PC-3 (cell line): ENCODE results near the gene GPC3. TPM values are rescaled to one million over a fixed set of nuclear protein-coding genes. Genes with fewer than 3 reads are reported as not detected.

ENCODE experiments used
- ATAC-seq: fragments of 200-7000 bp; cut with Tn5 transposase; 2 replicates; pipeline ENCODE4 v1.9.1; 2020; ENCODE audit warnings: mild to moderate bottlenecking, moderate library complexity
- BruUV-seq: library from RNA; stranded (reverse); fragments of 400-500 nt; replicated peaks from 2 replicates; lab custom pipeline; 2021; lab: Mats Ljungman, UMichigan
- CTCF ChIA-PET: fragments of 300-600 bp; sonication (Branson Sonifier 250); formaldehyde crosslinking; loops from one replicate; lab custom pipeline; 2022; ENCODE audit warnings: antibody characterized with exemption; lab: Charles Lee
- POLR2A ChIA-PET: fragments of 300-600 bp; sonication (Branson Sonifier 250); formaldehyde crosslinking; loops from one replicate; lab custom pipeline; 2022; ENCODE audit warnings: antibody characterized with exemption; ENCODE audit not compliant: unreplicated experiment; lab: Charles Lee
- DNase-seq: peaks from one replicate; pipeline ENCODE4 v3.0.0-alpha.2; 2015
- H2AFZ ChIP-seq: fragments of 300-600 bp; sonication (generic); 2 replicates; pipeline ENCODE4 v1.6.0; 2016; ENCODE audit warnings: antibody characterized with exemption, low read length
- H3F3A ChIP-seq: fragments of 300-600 bp; sonication (generic); one replicate; pipeline ENCODE4 v1.6.0; 2017; ENCODE audit warnings: antibody characterized with exemption, low read length, control low read depth, mild to moderate bottlenecking; ENCODE audit not compliant: unreplicated experiment
- H3K27ac ChIP-seq: fragments of 300-600 bp; sonication (generic); 2 replicates; pipeline ENCODE4 v1.5.1; 2016; ENCODE audit warnings: mild to moderate bottlenecking, low read length
- H3K27me3 ChIP-seq: fragments of 300-600 bp; sonication (generic); 2 replicates; pipeline ENCODE4 v1.6.1; 2016; ENCODE audit warnings: low read length, mixed read lengths
- H3K36me3 ChIP-seq: fragments of 300-600 bp; sonication (generic); 2 replicates; pipeline ENCODE4 v1.6.1; 2016; ENCODE audit warnings: low read depth, mixed run types, low read length, mixed read lengths
- H3K4me1 ChIP-seq: fragments of 300-600 bp; sonication (generic); 2 replicates; pipeline ENCODE4 v1.5.1; 2016; ENCODE audit warnings: low read length; ENCODE audit not compliant: insufficient read depth
- H3K4me2 ChIP-seq: fragments of 300-600 bp; sonication (generic); 2 replicates; pipeline ENCODE4 v1.6.0; 2016; ENCODE audit warnings: low read length
- H3K4me3 ChIP-seq: fragments of 300-600 bp; sonication (generic); 2 replicates; pipeline ENCODE4 v1.5.1; 2016; ENCODE audit warnings: mild to moderate bottlenecking, low read length, mixed read lengths
- H3K79me2 ChIP-seq: fragments of 300-600 bp; sonication (generic); 2 replicates; pipeline ENCODE4 v1.6.1; 2017; ENCODE audit warnings: low read length, mixed read lengths
- H3K9ac ChIP-seq: fragments of 300-600 bp; sonication (generic); 2 replicates; pipeline ENCODE4 v1.6.0; 2016; ENCODE audit warnings: mild to moderate bottlenecking, low read length
- H3K9me2 ChIP-seq: fragments of 300-600 bp; sonication (generic); replicated peaks from 2 replicates; pipeline ENCODE4 v1.6.1; 2016; ENCODE audit warnings: mixed run types, low read length, mixed read lengths
- H3K9me3 ChIP-seq: fragments of 300-600 bp; sonication (generic); 2 replicates; pipeline ENCODE4 v1.6.1; 2016; ENCODE audit warnings: low read length, mixed read lengths
- H4K20me1 ChIP-seq: fragments of 300-600 bp; sonication (generic); 2 replicates; pipeline ENCODE4 v1.6.1; 2016; ENCODE audit warnings: low read length, mixed read lengths
- CTCF ChIP-seq: fragments of 300-600 bp; sonication (generic); conservative IDR thresholded peaks from 2 replicates; pipeline ENCODE4 v1.5.1; 2017; ENCODE audit warnings: antibody characterized with exemption, low read depth, mild to moderate bottlenecking, low read length
- EZH2 ChIP-seq: fragments of 300-600 bp; sonication (generic); IDR thresholded peaks from one replicate; pipeline ENCODE4 v1.6.1; 2017; ENCODE audit warnings: antibody characterized with exemption, mild to moderate bottlenecking, low read length; ENCODE audit not compliant: unreplicated experiment
- EZH2phosphoT487 ChIP-seq: fragments of 300-600 bp; sonication (generic); IDR thresholded peaks from 2 replicates; pipeline ENCODE4 v1.6.1; 2018; ENCODE audit warnings: mild to moderate bottlenecking, antibody characterized with exemption, low read length, borderline replicate concordance
- intact Hi-C: fragments of 100-400 bp; cut with micrococcal nuclease; formaldehyde crosslinking; loops from 2 replicates; pipeline ENCODE4 v1.9.0; 2023
- total RNA-seq: library from RNA; depleted of rRNA; stranded (reverse); fragments of >200 nt; gene quantifications from 2 replicates; pipeline ENCODE4 v1.2.3, GENCODE V29; 2014

The GPC3 gene
- total RNA-seq, 1 experiment from 2014 or later, result not detected

- Histone ChIP-seq H4K20me1 (no peaks in the 10 kb centered on the region), H3K9ac (no peak overlapping the region), H3K79me2 (no peaks in the 10 kb centered on the region), H3F3A (no peaks in the 10 kb centered on the region), H3K4me3 (no peak overlapping the region), H3K4me2 (no peak overlapping the region), H3K27me3 (no peaks in the 10 kb centered on the region), H2AFZ (no peak overlapping the region), H3K27ac (no peak overlapping the region), H3K4me1 (peaks cover 8% of the 10 kb centered on the region), H3K9me3 (no peaks in the 10 kb centered on the region), H3K36me3 (no peaks in the 10 kb centered on the region), H3K9me2 (no peaks in the 10 kb centered on the region)
- intact Hi-C loops, result no loop called here
- POLR2A ChIA-PET, result no interaction called here
- CTCF ChIA-PET, result no interaction called here
- no peak for DNase-seq
- no peak for TF ChIP-seq EZH2phosphoT487
- TF ChIP-seq EZH2, result no peak
- no peak for TF ChIP-seq CTCF
- BruUV-seq, result no TSS peak
- ATAC-seq, result no peak
Measured at GRCh38 chrX:133681897-133682296, 303.5 kb downstream of the GPC3 start.

GRCh38 chrX:133681421-133681820, 304.0 kb downstream of the GPC3 start:
- ChIA-PET CTCF (no interaction called here), POLR2A (no interaction called here)
- Histone ChIP-seq H3K27me3 (no peaks in the 10 kb centered on the region), H3K79me2 (no peaks in the 10 kb centered on the region), H3K27ac (no peak overlapping the region), H3K9me2 (no peaks in the 10 kb centered on the region), H3K4me3 (no peak overlapping the region), H2AFZ (no peak overlapping the region), H3K9me3 (no peaks in the 10 kb centered on the region), H3F3A (no peaks in the 10 kb centered on the region), H3K4me1 (peaks cover 12% of the 10 kb centered on the region), H3K4me2 (no peak overlapping the region), H4K20me1 (no peaks in the 10 kb centered on the region), H3K9ac (no peak overlapping the region), H3K36me3 (no peaks in the 10 kb centered on the region)
- ATAC-seq (no peak), DNase-seq (no peak)
- intact Hi-C loops, result no loop called here
- no TSS peak for BruUV-seq
- TF ChIP-seq CTCF (no peak), EZH2 (no peak), EZH2phosphoT487 (no peak)

DNA sequence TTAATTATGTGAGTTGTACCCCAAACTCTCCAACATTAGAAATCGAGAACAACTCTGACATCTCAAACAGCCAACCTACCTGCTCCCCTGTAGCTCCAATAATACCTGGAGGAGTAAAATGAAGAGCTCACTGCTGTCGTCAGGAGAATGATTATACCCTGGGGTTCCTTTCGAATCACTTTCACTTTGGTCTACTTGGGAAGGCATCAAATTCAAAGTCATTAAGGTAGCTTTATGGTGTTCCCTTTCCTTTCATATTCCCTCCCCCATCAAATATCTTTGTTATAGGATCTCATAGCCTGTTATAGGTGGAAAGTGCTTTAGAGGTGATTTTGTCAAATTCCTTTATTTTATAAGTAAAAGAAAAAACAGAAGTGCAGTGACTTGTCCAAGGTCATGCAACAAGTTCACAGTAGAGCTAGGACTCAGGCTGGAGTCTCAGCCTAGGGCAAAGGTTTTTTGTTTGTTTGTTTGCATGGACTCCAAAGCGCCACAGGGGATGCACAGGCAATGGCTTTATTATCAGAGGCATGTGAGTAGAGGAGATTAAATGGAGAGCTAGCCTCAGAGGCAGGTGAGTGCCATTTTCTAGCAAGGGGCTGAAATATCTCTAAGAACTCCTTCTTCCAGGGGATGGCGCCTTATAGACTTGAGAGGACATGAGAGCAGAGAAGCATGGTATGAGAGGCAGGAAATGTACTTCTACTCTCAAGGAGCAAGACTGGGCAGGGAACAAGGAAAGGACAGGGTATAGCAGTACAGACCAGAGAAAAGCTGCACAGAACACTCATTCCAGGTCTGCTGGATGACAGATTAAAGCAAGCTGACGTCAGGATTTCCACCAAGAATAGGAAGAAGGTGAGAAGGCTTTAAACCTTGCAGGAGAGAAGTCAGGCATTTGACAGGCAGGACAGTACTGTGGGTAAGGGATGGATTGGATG, 308.0 kb downstream of the GPC3 start:
- intact Hi-C loops, result loop anchor here (2.0 to 10.0 kb wide), 2 partner anchors 99 to 623 kb away; no protein-coding TSS in a partner anchor
- H3K4me2 ChIP-seq, result peak overlapping the region; percentile 58; the same call in 1 of the 2 replicates
- H3K27me3 ChIP-seq, result no peaks in the 10 kb centered on the region
- 0 out of 2 replicates have a peak overlapping the region, but pooled peaks have one; percentile 11 for H3K9ac ChIP-seq
- ChIA-PET CTCF (no interaction called here), POLR2A (interaction anchor here (0.6 kb wide), 1 partner anchor 12 kb away, joined by 4 read pairs; no protein-coding TSS in a partner anchor)
- no peaks in the 10 kb centered on the region for H3K79me2 ChIP-seq
- no peak overlapping the region for H3K4me3 ChIP-seq
- ATAC-seq (no peak), DNase-seq (no peak)
- no peaks in the 10 kb centered on the region for H3K9me2 ChIP-seq
- H3F3A ChIP-seq, result no peaks in the 10 kb centered on the region
- peak overlapping the region; percentile 74 for H3K27ac ChIP-seq
- H3K36me3 ChIP-seq, result no peaks in the 10 kb centered on the region
- H2AFZ ChIP-seq, result no peak overlapping the region
- peaks cover 38% of the 10 kb centered on the region for H3K4me1 ChIP-seq
- no peaks in the 10 kb centered on the region for H4K20me1 ChIP-seq
- H3K9me3 ChIP-seq, result no peaks in the 10 kb centered on the region
- no peak for TF ChIP-seq EZH2phosphoT487
- no peak for TF ChIP-seq EZH2
- no peak for TF ChIP-seq CTCF
- no TSS peak for BruUV-seq
